GM12891 (cell line): ENCODE measurements around the gene STEAP1B.
"Not testable (repeated sequence)": the region's sequence is repeated elsewhere in the genome, so short reads cannot be mapped to it uniquely, and the experiment has no call there.

Experiments used
- POLR2A ChIP-seq: IDR thresholded peaks from 2 replicates; pipeline ENCODE4 v1.6.1; 2011; ENCODE audit warnings: low read depth, low read length, control low read depth
- POLR2AphosphoS5 ChIP-seq: IDR thresholded peaks from 2 replicates; pipeline ENCODE4 v1.6.1; 2011; ENCODE audit warnings: low read depth, low read length, control low read depth
- TAF1 ChIP-seq: IDR thresholded peaks from 2 replicates; pipeline ENCODE4 v1.6.1; 2011; ENCODE audit warnings: low read depth, low read length, control low read depth

- TF ChIP-seq POLR2AphosphoS5, POLR2A, TAF1: not testable (repeated sequence)
Observed at GRCh38 chr7:22433165-22433700, 66.8 kb downstream of the STEAP1B start.
